LNCaP clone FGC (cell line): ENCODE results near the gene DUSP16.

Source experiments
- DNase-seq: peaks from one replicate; pipeline ENCODE4 v3.0.0-alpha.2; 2011; ENCODE audit warnings: low read depth
- H3K4me3 ChIP-seq: 2 replicates; pipeline ENCODE4 v1.5.1; 2011; ENCODE audit warnings: mild to moderate bottlenecking, low read depth, low read length, control low read depth
- CTCF ChIP-seq: IDR thresholded peaks from 2 replicates; pipeline ENCODE4 v1.5.1; 2012; ENCODE audit warnings: mild to moderate bottlenecking; ENCODE audit not compliant: control insufficient read depth, insufficient read depth; ENCODE audit errors: extremely low read depth

DUSP16 gene

GRCh38 chr12:12562585-12563261 lies at the start of gene DUSP16:
TSS of gene DUSP16 (minus strand) at chr12:12562863. CDS start at chr12:12521098, 41,765 bp downstream.
- peak; percentile 92 for DNase-seq
- peak; percentile 43 for TF ChIP-seq CTCF
- H3K4me3 ChIP-seq, result peak within 1 kb of the TSS; percentile 82

- peak overlapping the region; percentile 78 for H3K4me3 ChIP-seq
- no peak for DNase-seq
- no peak for TF ChIP-seq CTCF
These were observed 49.7 kb upstream of the DUSP16 start for GRCh38 chr12:12612358-12612757.

- peak within 1 kb of the TSS; percentile 78 for H3K4me3 ChIP-seq
- no peak for TF ChIP-seq CTCF
- DNase-seq, result peak; percentile 95
These were observed 49.0 kb upstream of the DUSP16 start, which contains the start of gene CREBL2 for GRCh38 chr12:12611512-12612306. TSS of gene CREBL2 (plus strand) at chr12:12611876. CDS start at chr12:12612173, 297 bp downstream.

- TF ChIP-seq CTCF, result no peak
- no peak for DNase-seq
- peak overlapping the region; percentile 78 for H3K4me3 ChIP-seq
These were observed 48.0 kb upstream of the DUSP16 start for GRCh38 chr12:12610711-12611110.

GRCh38 chr12:12609692-12610091 lies 47.0 kb upstream of the DUSP16 start:
- H3K4me3 ChIP-seq, result no peak overlapping the region
- TF ChIP-seq CTCF, result no peak

GRCh38 chr12:12608557-12608957 lies 45.9 kb upstream of the DUSP16 start:
- peak; percentile 47 for TF ChIP-seq CTCF
- no peak for DNase-seq
- no peak overlapping the region for H3K4me3 ChIP-seq

More at GRCh38 chr12:12609692-12610091, 47.0 kb upstream of the DUSP16 start:
- no peak for DNase-seq
